NOMO-1 treated with DMSO at 0.1 percent for 48 hours (cell line): ENCODE data around the gene ZNF646.
A peak's percentile ranks its signal among the peaks of the same experiment; 100 is the strongest.

ENCODE experiments used
- DNase-seq: peaks from one replicate; lab custom pipeline; 2025; ENCODE audit not compliant: unreplicated experiment; lab: John Stamatoyannopoulos, UW

ZNF646 gene

DNA sequence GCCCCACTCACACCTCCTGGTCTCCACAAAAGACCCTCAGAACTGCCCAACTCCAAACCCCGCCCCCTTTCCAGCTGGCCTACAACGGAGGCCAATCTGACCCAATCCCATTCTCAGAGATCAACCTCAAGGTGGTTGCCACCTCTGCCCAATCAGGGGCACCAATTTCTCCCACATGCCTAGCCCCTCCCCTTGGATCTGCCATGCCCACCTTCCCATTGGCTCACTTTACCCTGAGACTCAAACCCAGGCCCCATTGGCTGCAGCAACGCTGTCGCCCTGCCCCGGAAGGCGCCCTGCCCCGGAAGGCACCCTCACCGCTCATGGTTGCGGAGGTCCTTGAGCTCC is 10.8 kb upstream of the ZNF646 start:
- no peak for DNase-seq

DNA sequence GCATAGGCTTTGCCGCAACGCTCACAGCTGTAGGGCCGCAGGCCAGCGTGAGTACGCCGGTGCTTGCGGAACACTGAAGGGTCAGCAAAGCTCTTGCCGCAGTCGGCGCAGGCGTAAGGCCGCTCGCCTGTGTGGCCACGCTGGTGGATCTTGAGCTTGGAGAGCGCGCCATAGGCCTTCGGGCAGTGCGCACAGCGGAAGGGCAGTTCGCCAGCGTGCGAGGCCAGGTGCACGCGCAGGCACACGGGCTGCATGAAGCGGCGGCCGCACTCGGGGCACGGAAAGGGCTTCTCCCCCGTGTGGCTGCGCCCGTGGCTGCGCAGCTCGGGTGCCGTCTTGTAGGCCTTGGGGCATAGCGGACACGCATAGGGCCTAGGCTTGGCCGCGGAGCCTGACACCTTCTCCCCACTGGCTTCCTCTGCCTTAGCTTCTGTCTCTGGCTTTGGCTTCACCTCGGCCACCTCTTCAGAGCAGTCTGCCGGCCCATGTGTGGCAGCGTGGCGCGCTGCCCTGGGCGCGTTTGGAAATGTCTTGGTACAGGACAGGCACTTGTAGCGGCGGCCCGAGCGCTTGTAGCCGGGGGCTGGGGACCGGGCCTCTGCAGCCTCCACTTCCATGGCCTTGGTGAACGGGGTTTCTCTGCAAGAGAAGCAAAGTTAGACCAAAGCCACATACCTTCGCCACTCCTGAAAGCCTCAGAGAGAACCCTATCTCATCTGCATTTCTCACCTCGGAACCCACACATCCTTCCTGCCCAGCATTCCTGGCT is 10.2 kb upstream of the ZNF646 start:
- no peak for DNase-seq

DNA sequence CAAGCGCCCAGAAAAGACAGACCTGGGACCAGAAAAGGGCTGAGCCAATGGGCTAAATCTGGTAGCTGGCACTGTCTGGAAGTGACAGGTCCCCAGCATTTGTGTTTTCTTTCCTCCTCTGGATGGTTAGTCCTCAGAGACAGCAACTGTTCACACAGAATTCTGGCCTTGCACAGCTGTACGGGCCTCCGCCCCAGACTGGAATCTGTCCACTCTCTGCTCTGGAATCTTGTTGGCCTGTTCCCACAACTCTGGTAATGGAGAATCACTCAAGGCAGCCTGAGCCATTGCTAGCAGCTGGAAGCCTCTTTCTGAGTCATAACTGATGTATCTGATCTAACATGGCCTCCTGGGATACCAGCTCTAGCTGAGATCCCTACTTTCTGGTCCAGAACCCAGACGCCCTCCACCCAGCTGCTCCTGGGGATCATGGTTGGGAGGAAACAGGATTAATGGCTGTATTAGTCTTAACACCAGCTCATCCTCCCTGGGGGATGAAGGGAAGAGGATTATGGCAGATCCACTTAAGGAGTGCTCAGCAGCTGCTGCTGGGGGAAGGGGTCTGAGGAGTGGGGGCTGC is 9.2 kb upstream of the ZNF646 start:
- DNase-seq = no peak

DNA sequence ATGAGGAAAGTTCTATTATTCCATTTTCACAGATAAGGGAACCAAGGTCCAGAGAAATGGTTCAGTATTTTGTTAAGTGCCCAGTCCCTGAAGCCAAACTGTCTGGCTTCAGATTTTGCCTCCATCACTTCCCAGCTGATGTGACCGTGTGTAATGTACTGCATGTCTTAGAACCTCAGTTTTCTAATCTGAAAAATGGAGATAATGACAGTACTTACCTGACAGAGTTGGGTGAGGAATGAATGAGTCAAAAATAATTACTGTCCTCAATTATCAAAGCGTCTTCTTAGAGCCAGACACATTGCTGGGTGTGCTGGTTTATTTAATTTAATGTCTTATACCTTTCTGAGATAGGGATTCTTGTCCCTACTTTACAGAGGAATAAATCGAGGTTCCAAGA is 6.9 kb upstream of the ZNF646 start:
- DNase-seq = no peak

DNA sequence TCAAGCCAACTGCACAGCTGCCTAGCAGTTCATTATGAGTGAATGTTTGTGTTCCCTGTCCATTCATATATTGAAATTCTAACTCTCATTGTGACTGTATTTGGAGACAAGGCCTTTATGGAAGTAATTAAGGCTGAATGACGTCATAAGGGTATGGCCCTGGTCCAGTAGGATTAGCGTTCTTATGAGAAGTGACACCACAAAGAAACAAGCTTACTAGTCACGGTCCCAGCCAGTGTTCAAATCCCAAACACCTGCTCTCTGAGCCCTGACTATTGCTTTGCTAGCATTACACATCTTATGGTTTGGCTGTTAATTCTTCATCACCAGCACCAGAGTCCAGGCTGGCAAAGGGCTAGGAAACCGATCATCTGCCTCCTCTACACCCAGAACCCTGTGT is 2.4 kb upstream of the ZNF646 start:
- DNase-seq = peak; percentile 9

DNA sequence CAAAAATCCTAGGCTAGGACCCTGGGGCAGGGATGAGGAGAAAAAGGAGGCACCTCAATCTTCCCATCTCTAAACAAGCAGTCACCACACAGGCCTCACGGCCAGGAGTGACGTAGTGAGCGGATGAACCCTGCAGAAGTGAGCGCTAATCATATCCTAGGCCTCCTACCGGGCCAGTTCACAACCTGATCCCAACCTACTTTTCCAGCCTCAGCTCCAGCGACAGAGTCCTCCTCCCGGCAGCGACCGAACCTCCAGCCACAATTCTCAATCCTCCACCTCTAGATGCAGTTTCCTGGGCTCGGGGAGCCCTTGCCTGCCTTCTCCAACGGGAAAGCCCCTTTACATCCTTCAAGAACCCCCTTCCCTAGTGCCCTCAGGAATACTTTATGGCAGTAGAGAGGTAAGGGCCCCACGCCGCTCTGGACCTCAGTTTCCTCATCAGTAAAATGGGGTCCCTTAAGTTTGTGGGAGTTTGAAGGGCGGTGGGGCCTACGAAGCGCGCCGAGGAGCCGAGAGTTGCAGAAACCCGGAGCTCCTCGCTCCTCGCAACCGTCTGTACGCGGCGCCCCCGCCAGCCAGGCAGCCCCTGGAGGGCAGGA is 1.6 kb upstream of the ZNF646 start:
- DNase-seq = peak; percentile 29

DNA sequence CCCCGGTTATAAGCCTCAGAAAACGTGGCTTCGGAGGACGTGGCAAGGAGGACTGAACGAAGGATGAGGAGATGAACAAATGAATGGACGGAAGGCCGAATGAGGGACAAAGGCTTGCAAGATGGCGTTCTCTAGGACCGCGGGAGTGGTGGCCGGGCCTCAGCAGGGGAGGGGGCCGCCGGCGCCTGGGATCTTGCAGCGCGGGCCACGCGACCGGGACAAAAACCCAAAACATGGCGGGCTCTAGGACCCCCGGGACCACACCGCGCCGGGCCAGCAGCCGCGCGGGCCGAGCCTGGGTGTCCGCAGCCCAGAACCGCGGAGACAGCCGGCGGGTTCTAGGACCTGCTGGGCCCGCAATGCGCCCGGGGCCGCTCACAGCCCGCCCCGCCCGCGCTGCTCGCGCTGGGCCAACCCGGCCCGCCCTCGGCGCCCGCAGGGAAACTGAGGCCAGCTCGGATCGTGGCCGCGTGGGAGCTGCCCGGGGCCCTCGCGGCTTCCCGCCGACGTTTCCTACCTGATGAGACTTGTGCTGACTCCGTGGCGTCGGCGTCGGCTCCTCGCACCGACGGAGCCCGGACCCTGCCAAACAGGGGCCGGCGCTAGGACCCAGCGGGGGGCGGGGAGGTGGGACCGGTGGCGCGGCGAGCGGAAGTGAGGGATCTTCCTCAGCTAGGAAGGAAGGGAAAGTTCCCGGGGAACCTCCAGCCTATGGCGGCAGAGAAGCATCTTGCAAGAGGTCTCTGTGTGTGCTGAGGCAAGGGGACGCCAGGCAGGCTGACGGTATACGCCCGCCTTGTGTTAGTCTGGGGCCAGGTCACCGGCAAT is 866 bp upstream of the ZNF646 start:
- DNase-seq = peak; percentile 79

DNA sequence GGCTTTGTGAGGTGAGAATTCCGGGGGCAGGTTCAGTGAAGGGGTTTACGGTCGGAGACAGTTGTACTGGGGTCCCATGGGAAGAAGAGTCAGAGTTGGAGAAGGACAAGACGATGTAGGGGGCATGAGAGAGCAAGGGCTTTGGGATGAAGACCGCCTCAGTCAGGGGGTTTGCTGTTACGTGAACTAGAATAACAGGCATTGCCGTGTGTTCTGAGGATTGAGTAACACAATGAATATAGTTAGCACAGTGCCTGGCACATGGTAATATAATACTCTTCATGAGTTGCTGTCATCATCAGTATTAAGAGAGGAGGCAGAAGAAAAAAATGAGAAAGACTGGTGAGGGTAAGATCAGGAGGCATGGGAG is 577 bp downstream of the ZNF646 start:
- DNase-seq = no peak

DNA sequence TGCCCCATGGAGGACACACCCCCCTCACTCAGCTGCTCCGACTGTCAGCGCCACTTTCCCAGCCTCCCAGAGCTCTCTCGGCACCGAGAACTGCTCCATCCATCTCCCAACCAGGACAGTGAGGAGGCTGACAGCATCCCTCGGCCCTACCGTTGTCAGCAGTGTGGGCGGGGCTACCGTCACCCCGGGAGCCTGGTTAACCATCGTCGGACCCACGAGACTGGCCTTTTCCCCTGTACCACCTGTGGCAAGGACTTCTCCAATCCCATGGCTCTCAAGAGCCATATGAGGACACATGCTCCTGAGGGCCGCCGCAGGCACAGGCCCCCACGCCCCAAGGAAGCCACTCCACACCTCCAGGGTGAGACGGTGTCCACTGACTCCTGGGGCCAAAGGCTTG is 2.1 kb downstream of the ZNF646 start:
- DNase-seq = no peak

DNA sequence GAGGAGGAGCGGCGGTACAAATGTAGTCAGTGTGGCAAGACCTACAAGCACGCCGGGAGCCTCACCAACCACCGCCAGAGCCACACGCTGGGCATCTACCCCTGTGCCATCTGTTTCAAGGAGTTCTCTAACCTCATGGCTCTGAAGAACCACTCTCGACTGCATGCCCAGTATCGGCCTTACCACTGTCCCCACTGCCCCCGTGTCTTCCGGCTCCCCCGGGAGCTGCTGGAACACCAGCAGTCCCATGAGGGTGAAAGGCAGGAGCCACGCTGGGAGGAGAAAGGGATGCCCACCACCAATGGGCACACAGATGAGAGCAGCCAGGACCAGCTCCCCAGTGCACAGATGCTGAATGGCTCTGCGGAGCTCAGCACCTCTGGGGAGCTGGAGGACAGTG is 2.8 kb downstream of the ZNF646 start:
- no peak for DNase-seq

DNA sequence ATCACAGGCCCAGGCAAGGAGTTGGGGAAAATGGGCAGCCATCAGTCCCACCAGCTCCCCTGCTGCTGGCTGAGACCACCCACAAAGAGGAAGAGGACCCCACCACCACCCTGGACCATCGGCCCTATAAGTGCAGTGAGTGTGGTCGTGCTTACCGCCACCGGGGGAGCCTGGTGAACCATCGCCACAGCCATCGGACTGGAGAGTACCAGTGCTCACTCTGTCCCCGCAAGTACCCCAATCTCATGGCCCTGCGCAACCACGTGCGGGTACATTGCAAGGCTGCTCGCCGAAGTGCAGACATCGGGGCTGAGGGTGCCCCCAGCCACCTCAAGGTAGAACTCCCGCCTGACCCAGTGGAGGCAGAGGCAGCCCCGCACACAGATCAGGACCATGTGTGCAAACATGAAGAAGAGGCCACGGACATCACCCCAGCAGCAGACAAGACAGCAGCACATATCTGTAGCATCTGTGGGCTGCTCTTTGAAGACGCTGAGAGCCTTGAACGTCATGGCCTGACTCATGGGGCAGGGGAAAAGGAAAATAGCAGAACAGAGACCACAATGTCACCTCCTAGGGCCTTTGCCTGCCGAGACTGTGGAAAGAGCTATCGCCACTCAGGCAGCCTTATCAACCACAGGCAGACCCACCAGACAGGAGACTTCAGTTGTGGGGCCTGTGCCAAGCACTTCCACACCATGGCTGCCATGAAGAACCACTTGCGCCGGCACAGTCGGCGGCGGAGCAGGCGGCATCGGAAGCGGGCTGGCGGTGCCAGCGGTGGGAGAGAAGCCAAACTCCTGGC is 3.6 kb downstream of the ZNF646 start:
- no peak for DNase-seq

DNA sequence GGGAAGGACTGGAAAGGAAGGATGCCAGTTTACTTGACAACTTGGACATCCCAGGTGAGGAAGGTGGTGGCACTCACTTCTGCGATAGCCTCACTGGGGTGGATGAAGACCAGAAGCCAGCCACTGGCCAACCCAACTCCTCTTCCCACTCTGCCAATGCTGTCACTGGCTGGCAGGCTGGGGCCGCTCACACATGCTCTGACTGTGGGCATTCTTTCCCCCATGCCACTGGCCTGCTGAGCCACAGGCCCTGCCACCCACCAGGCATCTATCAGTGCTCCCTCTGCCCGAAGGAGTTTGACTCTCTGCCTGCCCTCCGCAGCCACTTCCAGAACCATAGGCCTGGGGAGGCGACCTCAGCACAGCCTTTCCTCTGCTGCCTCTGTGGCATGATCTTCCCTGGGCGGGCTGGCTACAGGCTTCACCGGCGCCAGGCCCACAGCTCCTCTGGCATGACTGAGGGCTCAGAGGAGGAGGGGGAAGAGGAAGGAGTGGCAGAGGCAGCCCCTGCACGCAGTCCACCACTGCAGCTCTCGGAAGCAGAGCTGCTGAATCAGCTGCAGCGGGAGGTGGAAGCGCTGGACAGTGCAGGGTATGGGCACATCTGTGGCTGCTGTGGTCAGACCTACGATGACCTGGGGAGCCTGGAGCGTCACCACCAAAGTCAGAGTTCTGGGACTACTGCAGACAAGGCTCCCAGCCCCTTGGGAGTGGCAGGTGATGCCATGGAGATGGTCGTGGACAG is 4.5 kb downstream of the ZNF646 start:
- no peak for DNase-seq

DNA sequence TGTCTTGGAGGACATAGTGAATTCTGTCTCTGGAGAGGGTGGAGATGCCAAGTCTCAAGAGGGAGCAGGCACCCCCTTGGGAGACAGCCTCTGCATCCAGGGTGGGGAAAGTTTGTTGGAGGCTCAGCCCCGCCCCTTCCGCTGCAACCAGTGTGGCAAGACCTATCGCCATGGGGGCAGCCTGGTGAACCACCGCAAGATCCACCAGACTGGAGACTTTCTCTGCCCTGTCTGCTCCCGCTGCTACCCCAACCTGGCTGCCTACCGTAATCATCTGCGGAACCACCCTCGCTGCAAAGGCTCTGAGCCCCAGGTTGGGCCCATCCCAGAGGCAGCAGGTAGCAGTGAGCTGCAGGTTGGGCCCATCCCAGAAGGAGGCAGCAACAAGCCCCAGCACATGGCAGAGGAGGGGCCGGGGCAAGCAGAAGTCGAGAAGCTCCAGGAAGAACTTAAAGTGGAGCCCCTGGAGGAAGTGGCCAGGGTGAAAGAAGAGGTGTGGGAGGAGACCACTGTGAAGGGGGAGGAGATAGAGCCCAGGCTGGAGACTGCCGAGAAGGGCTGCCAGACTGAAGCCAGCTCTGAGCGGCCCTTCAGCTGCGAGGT is 5.2 kb downstream of the ZNF646 start:
- DNase-seq = peak; percentile 85

DNA sequence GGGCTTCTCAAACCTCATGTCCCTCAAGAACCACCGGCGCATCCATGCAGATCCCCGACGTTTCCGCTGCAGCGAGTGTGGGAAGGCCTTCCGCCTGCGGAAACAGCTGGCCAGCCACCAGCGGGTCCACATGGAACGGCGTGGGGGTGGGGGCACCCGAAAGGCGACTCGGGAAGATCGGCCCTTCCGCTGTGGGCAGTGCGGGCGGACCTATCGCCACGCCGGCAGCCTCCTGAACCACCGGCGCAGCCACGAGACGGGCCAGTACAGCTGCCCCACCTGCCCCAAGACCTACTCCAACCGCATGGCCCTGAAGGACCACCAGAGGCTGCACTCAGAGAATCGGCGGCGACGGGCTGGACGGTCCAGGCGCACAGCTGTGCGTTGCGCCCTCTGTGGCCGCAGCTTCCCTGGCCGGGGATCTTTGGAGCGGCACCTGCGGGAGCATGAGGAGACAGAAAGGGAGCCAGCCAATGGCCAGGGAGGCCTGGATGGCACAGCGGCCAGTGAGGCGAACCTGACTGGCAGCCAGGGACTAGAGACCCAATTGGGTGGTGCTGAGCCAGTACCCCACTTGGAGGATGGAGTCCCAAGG is 5.9 kb downstream of the ZNF646 start:
- DNase-seq = no peak

DNA sequence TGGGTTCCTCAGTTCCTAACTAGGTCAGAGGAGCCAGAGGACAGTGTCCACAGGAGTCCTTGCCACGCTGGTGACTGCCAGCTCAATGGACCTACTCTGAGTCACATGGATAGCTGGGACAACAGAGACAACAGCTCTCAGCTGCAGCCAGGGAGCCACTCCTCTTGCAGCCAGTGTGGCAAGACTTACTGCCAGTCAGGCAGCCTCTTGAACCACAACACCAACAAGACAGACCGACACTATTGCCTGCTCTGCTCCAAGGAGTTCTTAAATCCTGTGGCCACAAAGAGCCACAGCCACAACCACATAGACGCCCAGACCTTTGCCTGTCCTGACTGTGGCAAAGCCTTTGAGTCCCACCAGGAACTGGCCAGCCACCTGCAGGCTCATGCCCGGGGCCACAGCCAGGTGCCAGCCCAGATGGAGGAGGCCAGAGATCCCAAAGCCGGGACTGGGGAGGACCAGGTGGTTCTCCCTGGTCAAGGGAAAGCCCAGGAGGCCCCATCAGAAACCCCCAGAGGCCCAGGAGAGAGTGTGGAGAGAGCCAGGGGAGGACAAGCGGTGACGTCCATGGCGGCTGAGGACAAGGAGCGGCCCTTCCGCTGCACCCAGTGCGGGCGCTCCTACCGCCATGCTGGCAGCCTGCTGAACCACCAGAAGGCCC is 6.7 kb downstream of the ZNF646 start:
- no peak for DNase-seq

DNA sequence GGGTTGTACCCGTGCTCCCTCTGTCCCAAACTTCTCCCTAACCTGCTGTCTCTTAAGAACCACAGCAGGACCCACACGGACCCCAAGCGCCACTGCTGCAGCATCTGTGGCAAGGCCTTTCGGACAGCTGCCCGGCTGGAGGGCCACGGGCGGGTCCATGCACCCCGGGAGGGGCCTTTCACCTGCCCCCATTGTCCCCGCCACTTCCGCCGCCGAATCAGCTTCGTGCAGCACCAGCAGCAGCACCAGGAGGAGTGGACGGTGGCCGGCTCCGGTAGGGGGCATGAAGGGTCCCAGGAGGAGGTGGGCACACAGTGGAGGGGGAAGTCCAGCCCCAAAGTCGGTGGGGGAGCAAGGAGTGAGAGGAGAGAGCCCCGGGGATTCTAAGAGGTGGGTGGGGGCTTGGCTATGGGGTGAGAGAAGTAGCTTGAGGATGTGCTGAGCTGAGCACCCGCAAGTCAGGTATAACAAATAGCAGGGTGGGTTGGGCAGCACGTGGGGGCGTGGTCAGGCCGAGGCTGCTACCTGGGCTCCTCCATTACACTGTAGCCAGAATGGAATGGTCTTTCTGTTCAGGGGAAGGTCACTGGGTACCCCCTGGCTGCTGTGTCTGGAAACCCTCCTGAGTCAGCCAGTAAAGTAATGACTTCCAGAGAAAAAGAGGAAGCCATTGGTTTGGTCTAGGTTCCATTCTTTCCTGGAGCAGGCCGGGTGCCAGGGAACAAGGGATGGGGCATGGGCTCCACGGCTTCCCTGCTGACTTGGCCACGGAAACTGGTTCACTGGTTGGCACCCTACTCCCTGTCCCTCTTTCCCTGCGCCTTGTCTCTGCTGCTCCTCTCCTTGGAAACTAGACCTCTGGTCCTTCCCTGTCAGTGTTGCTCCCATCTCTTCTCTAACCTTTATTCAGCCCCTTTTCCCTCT is 7.5 kb downstream of the ZNF646 start:
- DNase-seq = no peak

DNA sequence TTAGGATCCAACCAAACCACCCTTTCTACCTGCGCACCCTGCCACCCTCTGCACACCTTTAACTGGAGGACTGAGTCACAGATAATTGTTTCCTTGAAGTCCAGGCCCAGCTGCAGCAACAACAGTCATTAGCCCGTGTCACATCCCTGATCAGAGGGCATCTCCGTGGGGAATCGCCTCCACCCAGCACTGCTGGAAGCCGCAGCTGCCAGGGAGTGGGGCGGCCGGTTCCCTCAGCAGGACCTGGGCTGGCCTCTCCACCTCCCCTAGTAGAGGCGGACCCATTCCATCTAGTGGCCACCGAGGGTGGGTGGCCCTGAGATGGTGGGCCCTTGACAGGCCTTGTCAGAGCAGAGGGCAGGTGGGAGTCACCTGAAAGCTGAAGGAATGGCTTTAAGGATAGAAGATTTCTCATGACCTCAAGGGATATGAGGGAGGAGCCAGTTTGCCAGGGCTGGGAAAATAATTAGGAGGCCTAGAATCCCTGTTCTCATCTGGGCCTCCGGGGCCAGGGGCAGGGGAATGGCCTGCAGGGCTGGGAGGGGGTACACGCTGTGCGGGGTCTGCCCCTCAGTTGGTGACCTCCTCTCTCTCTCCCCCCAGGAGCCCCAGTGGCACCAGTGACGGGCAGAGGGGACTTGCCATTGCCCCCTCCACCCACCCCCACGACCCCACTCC is 8.3 kb downstream of the ZNF646 start:
- DNase-seq = no peak
